Progenitor cell of endocrine pancreas (in vitro differentiated cells): ENCODE results near the gene PPM1K. TPM values are rescaled to one million over a fixed set of nuclear protein-coding genes. Genes with fewer than 3 reads are reported as not detected.
A peak's percentile ranks its signal among the peaks of the same experiment; 100 is the strongest.

Experiments used
- DNase-seq: peaks from one replicate; pipeline ENCODE4 v3.0.0; 2021; ENCODE audit warnings: low spot score; ENCODE audit not compliant: unreplicated experiment
- H3K27ac Mint-ChIP-seq: 2 replicates; pipeline ENCODE4 v1.8.0; 2021; ENCODE audit warnings: mild to moderate bottlenecking, moderate library complexity, mixed read lengths
- H3K27me3 Mint-ChIP-seq: 2 replicates; pipeline ENCODE4 v1.8.0; 2021; ENCODE audit warnings: mixed read lengths
- H3K36me3 Mint-ChIP-seq: 2 replicates; pipeline ENCODE4 v1.8.0; 2022; ENCODE audit warnings: mixed read lengths; ENCODE audit not compliant: insufficient read depth
- H3K4me1 Mint-ChIP-seq: 2 replicates; pipeline ENCODE4 v1.8.0; 2021; ENCODE audit warnings: low read depth, mixed read lengths
- H3K4me3 Mint-ChIP-seq: 2 replicates; pipeline ENCODE4 v1.8.0; 2021; ENCODE audit warnings: low read depth, mild to moderate bottlenecking, moderate library complexity, mixed read lengths
- H3K9me3 Mint-ChIP-seq: 2 replicates; pipeline ENCODE4 v1.8.0; 2021; ENCODE audit warnings: low read depth, mixed read lengths
- total RNA-seq: library from RNA; stranded (reverse); gene quantifications from 2 replicates; pipeline ENCODE4 v1.2.1, GENCODE V29; 2021
- TF ChIP-seq, protein P1 (sequence below): fragments of 200-600 bp; sonication (generic); IDR thresholded peaks from one replicate; pipeline ENCODE4 v1.5.0; 2021; ENCODE audit warnings: antibody characterized with exemption, mild to moderate bottlenecking; ENCODE audit not compliant: unreplicated experiment

Gene PPM1K
- total RNA-seq, 1 donor from 2014 or later, result 19.6 TPM

DNA sequence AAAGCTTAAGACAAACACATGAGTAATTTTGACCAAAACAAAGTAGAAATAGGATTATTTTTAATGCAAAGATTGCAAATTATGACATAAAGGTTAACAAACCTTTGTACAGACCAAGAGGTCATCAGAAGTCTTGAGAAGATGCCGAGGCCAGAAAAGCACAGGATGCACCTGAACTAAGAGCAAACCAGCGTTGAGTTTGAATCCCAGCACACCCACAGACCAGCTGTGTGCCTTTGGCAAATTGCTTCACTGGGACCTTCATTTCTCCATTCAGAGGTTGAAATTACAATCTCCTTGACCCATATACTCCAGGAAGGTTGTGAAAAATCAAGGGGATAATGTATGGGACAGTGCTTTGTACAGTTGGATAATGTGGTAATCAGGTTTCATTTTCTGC, 56.6 kb downstream of the PPM1K start:
- DNase-seq, result no peak
- H3K9me3 Mint-ChIP-seq, result peaks cover 3% of the 10 kb centered on the region
- H3K4me3 Mint-ChIP-seq, result no peak overlapping the region
- peaks cover 1% of the 10 kb centered on the region for H3K36me3 Mint-ChIP-seq
- no peaks in the 10 kb centered on the region for H3K4me1 Mint-ChIP-seq
- TF ChIP-seq, protein P1, sequence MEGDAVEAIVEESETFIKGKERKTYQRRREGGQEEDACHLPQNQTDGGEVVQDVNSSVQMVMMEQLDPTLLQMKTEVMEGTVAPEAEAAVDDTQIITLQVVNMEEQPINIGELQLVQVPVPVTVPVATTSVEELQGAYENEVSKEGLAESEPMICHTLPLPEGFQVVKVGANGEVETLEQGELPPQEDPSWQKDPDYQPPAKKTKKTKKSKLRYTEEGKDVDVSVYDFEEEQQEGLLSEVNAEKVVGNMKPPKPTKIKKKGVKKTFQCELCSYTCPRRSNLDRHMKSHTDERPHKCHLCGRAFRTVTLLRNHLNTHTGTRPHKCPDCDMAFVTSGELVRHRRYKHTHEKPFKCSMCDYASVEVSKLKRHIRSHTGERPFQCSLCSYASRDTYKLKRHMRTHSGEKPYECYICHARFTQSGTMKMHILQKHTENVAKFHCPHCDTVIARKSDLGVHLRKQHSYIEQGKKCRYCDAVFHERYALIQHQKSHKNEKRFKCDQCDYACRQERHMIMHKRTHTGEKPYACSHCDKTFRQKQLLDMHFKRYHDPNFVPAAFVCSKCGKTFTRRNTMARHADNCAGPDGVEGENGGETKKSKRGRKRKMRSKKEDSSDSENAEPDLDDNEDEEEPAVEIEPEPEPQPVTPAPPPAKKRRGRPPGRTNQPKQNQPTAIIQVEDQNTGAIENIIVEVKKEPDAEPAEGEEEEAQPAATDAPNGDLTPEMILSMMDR, result no peak
- H3K27me3 Mint-ChIP-seq, result no peaks in the 10 kb centered on the region
- no peak overlapping the region for H3K27ac Mint-ChIP-seq

DNA sequence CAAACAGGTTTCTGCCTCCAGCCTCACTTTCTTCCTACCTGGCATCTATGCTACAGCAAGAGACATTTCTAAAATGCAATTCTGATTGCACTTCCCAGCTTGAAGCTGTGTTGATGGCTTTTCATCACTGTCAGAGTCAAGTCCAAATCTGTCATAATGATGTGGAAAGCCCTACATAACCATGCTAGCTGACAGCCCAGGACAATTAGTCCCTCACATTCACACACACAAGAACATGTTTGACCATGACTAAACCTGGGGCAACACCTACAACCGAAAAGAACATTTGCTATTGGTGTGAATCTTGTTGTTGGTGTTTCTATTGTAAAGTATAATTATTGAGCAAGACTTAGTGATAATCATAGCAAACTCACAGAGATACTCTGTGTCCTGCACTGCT, 58.2 kb downstream of the PPM1K start:
- H3K27ac Mint-ChIP-seq, result no peak overlapping the region
- no peak overlapping the region for H3K4me3 Mint-ChIP-seq
- no peaks in the 10 kb centered on the region for H3K27me3 Mint-ChIP-seq
- peaks cover 7% of the 10 kb centered on the region for H3K9me3 Mint-ChIP-seq
- DNase-seq, result no peak
- no peaks in the 10 kb centered on the region for H3K4me1 Mint-ChIP-seq
- TF ChIP-seq, protein P1, result no peak
- peaks cover 1% of the 10 kb centered on the region for H3K36me3 Mint-ChIP-seq

DNA sequence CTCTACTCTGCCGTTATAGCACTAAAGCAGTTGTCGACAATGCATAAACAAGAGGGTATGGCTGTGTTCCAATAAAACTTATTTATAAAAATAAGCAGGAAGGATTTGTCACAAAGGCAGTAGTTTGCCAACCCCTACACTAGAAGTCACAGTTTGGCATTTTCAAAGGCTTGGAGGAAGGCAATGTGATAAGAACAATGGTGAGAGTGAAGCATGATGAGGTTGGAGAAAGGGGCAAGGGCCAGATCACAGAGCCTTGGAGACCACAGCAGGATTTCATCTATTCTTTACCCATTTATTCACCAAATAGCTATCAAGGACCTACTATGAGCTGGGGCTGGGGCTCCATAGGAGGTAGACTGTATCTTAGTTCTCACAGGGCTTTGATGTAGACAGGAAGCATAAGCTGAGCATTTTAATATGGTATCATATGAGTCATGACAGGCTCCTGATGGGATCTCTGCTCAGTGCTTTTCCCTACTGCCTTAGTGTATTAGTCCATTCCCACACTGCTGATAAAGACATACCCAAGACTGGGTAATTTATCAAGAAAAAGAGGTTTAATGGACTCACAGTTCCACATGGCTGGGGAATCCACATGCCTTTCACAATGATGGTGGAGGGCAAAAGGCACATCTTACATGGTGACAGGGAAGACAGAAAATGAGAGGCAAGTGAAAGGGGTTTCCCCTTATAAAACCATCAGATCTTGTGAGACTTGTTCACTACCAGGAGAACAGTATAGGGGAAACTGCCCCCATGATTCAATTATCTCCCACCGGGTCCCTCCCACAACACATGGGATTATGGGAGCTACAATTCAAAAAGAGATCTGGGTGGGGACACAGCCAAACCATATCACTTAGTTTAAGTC, 58.9 kb downstream of the PPM1K start:
- TF ChIP-seq, protein P1, result no peak
- Mint-ChIP-seq H3K36me3 (peaks cover 1% of the 10 kb centered on the region), H3K4me1 (no peaks in the 10 kb centered on the region), H3K9me3 (peaks cover 7% of the 10 kb centered on the region), H3K4me3 (no peak overlapping the region), H3K27ac (no peak overlapping the region), H3K27me3 (no peaks in the 10 kb centered on the region)
- no peak for DNase-seq

DNA sequence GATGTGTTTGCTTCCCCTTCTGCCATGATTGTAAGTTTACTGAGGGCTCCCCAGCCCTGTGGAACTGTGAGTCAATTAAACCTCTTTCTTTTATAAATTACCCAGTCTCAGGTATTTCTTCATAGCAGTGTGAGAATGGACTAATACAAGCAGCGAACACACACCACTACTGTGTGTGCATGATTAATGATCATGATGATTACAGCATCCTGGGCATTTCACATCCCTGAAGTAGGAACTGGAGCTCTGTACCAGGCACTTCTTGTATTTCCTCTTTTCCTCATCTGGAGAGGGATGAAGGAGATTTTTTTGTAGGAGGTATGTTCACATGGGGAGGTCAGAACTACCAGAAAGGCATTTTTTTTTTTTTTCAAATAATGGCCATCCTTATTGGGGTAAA, 60.8 kb downstream of the PPM1K start:
- no peaks in the 10 kb centered on the region for H3K4me1 Mint-ChIP-seq
- DNase-seq, result no peak
- H3K27me3 Mint-ChIP-seq, result no peaks in the 10 kb centered on the region
- TF ChIP-seq, protein P1, result no peak
- H3K9me3 Mint-ChIP-seq, result peaks cover 4% of the 10 kb centered on the region
- no peak overlapping the region for H3K4me3 Mint-ChIP-seq
- H3K27ac Mint-ChIP-seq, result no peak overlapping the region
- no peaks in the 10 kb centered on the region for H3K36me3 Mint-ChIP-seq

DNA sequence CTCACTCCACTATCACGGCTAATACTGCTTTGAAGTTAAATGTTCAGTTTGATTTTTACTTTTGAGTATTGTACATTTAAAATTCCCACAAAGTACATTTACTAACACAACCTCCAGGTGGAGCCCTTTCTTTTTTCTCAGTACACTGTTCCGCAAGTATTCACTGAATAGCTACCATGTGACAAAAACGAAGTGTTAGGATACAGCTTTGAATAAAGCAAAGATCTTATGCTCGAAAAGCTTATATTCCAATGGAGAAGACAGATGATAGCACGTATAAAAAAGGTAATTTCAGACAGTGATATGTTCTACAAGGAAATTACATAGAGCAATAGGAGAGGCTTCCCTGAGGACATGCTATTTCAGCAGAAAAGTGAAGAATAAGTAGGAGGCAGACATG, 65.3 kb downstream of the PPM1K start:
- H3K4me1 Mint-ChIP-seq, result peaks cover 3% of the 10 kb centered on the region
- no peak for DNase-seq
- H3K36me3 Mint-ChIP-seq, result no peaks in the 10 kb centered on the region
- H3K9me3 Mint-ChIP-seq, result peaks cover 4% of the 10 kb centered on the region
- H3K4me3 Mint-ChIP-seq, result no peak overlapping the region
- H3K27me3 Mint-ChIP-seq, result peaks cover 3% of the 10 kb centered on the region
- H3K27ac Mint-ChIP-seq, result no peak overlapping the region
- TF ChIP-seq, protein P1, result peak; percentile 83
